ENCODE data around the gene MTERF2. TPM values are rescaled to one million over a fixed set of nuclear protein-coding genes. Genes with fewer than 3 reads are reported as not detected.

Gene MTERF2
- total and polyA plus RNA-seq, 2 of the 13 experiments (the other 11 are each of a cell fraction or from before 2014, with no cell fraction given) = 8.0 to 11.6 TPM

DNA sequence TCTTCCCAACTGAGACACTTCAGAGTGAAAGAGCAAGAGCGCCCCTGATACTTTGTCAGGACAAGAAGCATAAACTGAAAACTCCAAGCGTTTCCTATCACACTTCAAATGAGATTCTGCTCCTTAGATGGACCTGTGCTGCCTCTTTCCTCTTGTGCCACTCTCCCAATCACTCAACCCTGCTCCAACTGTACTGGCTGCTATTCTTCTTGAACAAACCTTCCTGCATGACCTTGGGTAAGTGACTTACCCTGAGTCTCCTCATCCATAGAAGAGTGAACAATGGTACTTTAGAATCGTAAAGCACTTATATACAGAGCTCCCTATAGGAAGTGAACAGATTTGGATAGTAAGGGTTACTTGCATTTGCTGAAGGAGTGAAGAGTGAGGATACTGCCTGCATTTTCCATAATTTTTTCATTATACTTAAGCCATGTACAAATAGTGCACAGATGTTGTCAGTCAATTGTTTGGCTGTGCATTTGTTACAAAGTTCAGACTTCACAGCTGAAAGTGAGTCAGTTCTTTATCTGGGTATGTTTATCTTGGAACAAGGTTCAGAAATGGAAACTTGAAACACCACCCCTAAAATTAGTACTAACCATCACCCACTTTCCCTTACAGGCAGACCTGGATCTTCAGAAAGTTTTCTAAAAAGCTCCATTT lies 10.8 kb downstream of the MTERF2 start (continued):
- TF ChIP-seq NCOR1 (IDR thresholded peaks at IDR 0.05; ENCODE audit: borderline replicate concordance, low read length) = no peak
- no peak for TF ChIP-seq SATB2 (CRISPR knock-in tag; IDR thresholded peaks at IDR 0.05)
- TF ChIP-seq ZNF792 (CRISPR knock-in tag; IDR thresholded peaks at IDR 0.05) = 0 out of 2 replicates have a peak, but pooled peaks have one; percentile 42
- no peak for TF ChIP-seq ZFP41 (CRISPR knock-in tag; IDR thresholded peaks at IDR 0.05; ENCODE audit: borderline replicate concordance)
- peak; percentile 87 for TF ChIP-seq FOSL2 (CRISPR knock-in tag; IDR thresholded peaks at IDR 0.05)
- no peak for TF ChIP-seq JARID2 (CRISPR knock-in tag; IDR thresholded peaks at IDR 0.05; ENCODE audit: insufficient replicate concordance)
- peak; percentile 69; the same call in 1 of the 2 replicates for TF ChIP-seq ZNF264 (CRISPR knock-in tag; IDR thresholded peaks at IDR 0.05)
- TF ChIP-seq HNRNPK (IDR thresholded peaks at IDR 0.05; ENCODE audit: low read depth, low read length, poor library complexity, severe bottlenecking) = no peak
- no peak for TF ChIP-seq SP1 (IDR thresholded peaks at IDR 0.05)
- TF ChIP-seq SP1 (CRISPR knock-in tag; IDR thresholded peaks at IDR 0.05) = no peak
- no peak for TF ChIP-seq HMGA1 (CRISPR knock-in tag; conservative IDR thresholded peaks at IDR 0.05)
- TF ChIP-seq NR2F6 (IDR thresholded peaks at IDR 0.05) = peak; percentile 26; the same call in 1 of the 2 replicates
- no peak for TF ChIP-seq NR2F6 (CRISPR knock-in tag; IDR thresholded peaks at IDR 0.05)
- TF ChIP-seq NFIC (IDR thresholded peaks at IDR 0.05; ENCODE audit: low read length) = peak; percentile 45; the same call in 1 of the 2 replicates
- TF ChIP-seq SIX4 (CRISPR knock-in tag; IDR thresholded peaks at IDR 0.05) = peak; percentile 12; the same call in 1 of the 2 replicates
- TF ChIP-seq, protein P1, sequence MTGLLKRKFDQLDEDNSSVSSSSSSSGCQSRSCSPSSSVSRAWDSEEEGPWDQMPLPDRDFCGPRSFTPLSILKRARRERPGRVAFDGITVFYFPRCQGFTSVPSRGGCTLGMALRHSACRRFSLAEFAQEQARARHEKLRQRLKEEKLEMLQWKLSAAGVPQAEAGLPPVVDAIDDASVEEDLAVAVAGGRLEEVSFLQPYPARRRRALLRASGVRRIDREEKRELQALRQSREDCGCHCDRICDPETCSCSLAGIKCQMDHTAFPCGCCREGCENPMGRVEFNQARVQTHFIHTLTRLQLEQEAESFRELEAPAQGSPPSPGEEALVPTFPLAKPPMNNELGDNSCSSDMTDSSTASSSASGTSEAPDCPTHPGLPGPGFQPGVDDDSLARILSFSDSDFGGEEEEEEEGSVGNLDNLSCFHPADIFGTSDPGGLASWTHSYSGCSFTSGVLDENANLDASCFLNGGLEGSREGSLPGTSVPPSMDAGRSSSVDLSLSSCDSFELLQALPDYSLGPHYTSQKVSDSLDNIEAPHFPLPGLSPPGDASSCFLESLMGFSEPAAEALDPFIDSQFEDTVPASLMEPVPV (CRISPR knock-in tag; IDR thresholded peaks at IDR 0.05) = no peak
- no peak for TF ChIP-seq ZNF263 (CRISPR knock-in tag; IDR thresholded peaks at IDR 0.05)
- TF ChIP-seq DNMT1 (CRISPR knock-in tag; IDR thresholded peaks at IDR 0.05) = no peak
- TF ChIP-seq ZNF75D (CRISPR knock-in tag; IDR thresholded peaks at IDR 0.05; ENCODE audit: borderline replicate concordance) = no peak
- no peak for TF ChIP-seq RNF2 (conservative IDR thresholded peaks at IDR 0.05; ENCODE audit: low read depth)
- no peak for TF ChIP-seq SAFB2 (CRISPR knock-in tag; IDR thresholded peaks at IDR 0.05; ENCODE audit: borderline replicate concordance, low read depth)
- no peak for TF ChIP-seq KDM4B (CRISPR knock-in tag; IDR thresholded peaks at IDR 0.05)
- TF ChIP-seq ZNF580 (CRISPR knock-in tag; IDR thresholded peaks at IDR 0.05; ENCODE audit: borderline replicate concordance, low read depth) = 0 out of 2 replicates have a peak, but pooled peaks have one; percentile 35
- no peak for TF ChIP-seq RARG (CRISPR knock-in tag; IDR thresholded peaks at IDR 0.05; ENCODE audit: low read depth)
- TF ChIP-seq ZNF563 (CRISPR knock-in tag; IDR thresholded peaks at IDR 0.05) = no peak
- no peak for TF ChIP-seq PHF5A (CRISPR knock-in tag; IDR thresholded peaks at IDR 0.05; ENCODE audit: low read depth, unreplicated experiment)
- no peak for TF ChIP-seq BRD4 (CRISPR knock-in tag; IDR thresholded peaks at IDR 0.05)
- TF ChIP-seq EHMT2 (IDR thresholded peaks at IDR 0.05; ENCODE audit: borderline replicate concordance, low read depth, low read length) = no peak
- peak; percentile 62 for TF ChIP-seq NCOA2 (CRISPR knock-in tag; IDR thresholded peaks at IDR 0.05)
- no peak for TF ChIP-seq RELA (CRISPR knock-in tag; IDR thresholded peaks at IDR 0.05)
- TF ChIP-seq ZNF34 (CRISPR knock-in tag; IDR thresholded peaks at IDR 0.05; ENCODE audit: borderline replicate concordance) = no peak
- TF ChIP-seq, protein P2, sequence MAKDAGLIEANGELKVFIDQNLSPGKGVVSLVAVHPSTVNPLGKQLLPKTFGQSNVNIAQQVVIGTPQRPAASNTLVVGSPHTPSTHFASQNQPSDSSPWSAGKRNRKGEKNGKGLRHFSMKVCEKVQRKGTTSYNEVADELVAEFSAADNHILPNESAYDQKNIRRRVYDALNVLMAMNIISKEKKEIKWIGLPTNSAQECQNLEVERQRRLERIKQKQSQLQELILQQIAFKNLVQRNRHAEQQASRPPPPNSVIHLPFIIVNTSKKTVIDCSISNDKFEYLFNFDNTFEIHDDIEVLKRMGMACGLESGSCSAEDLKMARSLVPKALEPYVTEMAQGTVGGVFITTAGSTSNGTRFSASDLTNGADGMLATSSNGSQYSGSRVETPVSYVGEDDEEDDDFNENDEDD (CRISPR knock-in tag; IDR thresholded peaks at IDR 0.05; ENCODE audit: borderline replicate concordance) = no peak
- TF ChIP-seq FLYWCH1 (CRISPR knock-in tag; IDR thresholded peaks at IDR 0.05) = no peak
